GM23338 (cell line): ENCODE results near the gene FEZF2. TPM values are rescaled to one million over a fixed set of nuclear protein-coding genes. Genes with fewer than 3 reads are reported as not detected.

Source experiments
- ATAC-seq: fragments of 200-7000 bp; cut with Tn5 transposase; 3 replicates; pipeline ENCODE4 v1.9.1; 2020
- DNase-seq: peaks from one replicate; pipeline ENCODE4 v3.0.0-alpha.2; 2015; ENCODE audit warnings: low spot score
- H2AFZ ChIP-seq: fragments of 200-600 bp; sonication (generic); 2 replicates; pipeline ENCODE4 v1.8.0; 2016; ENCODE audit warnings: antibody characterized with exemption, mild to moderate bottlenecking, moderate library complexity
- H3F3A ChIP-seq: fragments of 200-600 bp; sonication (generic); replicated peaks from 2 replicates; pipeline ENCODE4 v1.8.0; 2017; ENCODE audit warnings: antibody characterized with exemption, mixed run types, low read depth
- H3K27ac ChIP-seq: fragments of 200-600 bp; sonication (generic); 2 replicates; pipeline ENCODE4 v1.6.1; 2016; ENCODE audit warnings: low read depth
- H3K27me3 ChIP-seq: fragments of 200-600 bp; sonication (generic); 2 replicates; pipeline ENCODE4 v1.8.0; 2016; ENCODE audit warnings: mild to moderate bottlenecking, mixed run types, moderate library complexity; ENCODE audit not compliant: insufficient read depth
- H3K36me3 ChIP-seq: fragments of 200-600 bp; sonication (generic); 2 replicates; pipeline ENCODE4 v1.8.0; 2016; ENCODE audit warnings: mild to moderate bottlenecking; ENCODE audit not compliant: insufficient read depth
- H3K4me1 ChIP-seq: fragments of 200-600 bp; sonication (generic); 2 replicates; pipeline ENCODE4 v1.8.0; 2016; ENCODE audit warnings: mild to moderate bottlenecking, moderate library complexity; ENCODE audit not compliant: insufficient read depth
- H3K4me2 ChIP-seq: fragments of 200-600 bp; sonication (generic); 2 replicates; pipeline ENCODE4 v1.7.1; 2017; ENCODE audit warnings: mixed run types
- H3K4me3 ChIP-seq: fragments of 200-600 bp; sonication (generic); 2 replicates; pipeline ENCODE4 v1.6.1; 2016; ENCODE audit warnings: mixed run types
- H3K79me2 ChIP-seq: fragments of 200-600 bp; sonication (generic); replicated peaks from 2 replicates; pipeline ENCODE4 v1.8.0; 2017; ENCODE audit warnings: mild to moderate bottlenecking; ENCODE audit not compliant: insufficient read depth
- H3K9me2 ChIP-seq: fragments of 200-600 bp; sonication (generic); 2 replicates; pipeline ENCODE4 v1.8.0; 2017; ENCODE audit not compliant: insufficient read depth
- H4K20me1 ChIP-seq: fragments of 200-600 bp; sonication (generic); replicated peaks from 2 replicates; pipeline ENCODE4 v1.8.0; 2017; ENCODE audit warnings: mild to moderate bottlenecking; ENCODE audit not compliant: insufficient read depth
- H3K27ac Mint-ChIP-seq: 2 replicates; pipeline ENCODE4 v1.8.0; 2020; ENCODE audit warnings: inconsistent platforms, mild to moderate bottlenecking, moderate library complexity, mixed read lengths
- H3K27me3 Mint-ChIP-seq: 3 replicates; pipeline ENCODE4 v1.8.0; 2022; ENCODE audit warnings: low read depth, mild to moderate bottlenecking, moderate library complexity, mixed read lengths, inconsistent platforms; ENCODE audit not compliant: insufficient read depth, poor library complexity
- H3K36me3 Mint-ChIP-seq: 3 replicates; pipeline ENCODE4 v1.8.0; 2021; ENCODE audit warnings: low read depth, mild to moderate bottlenecking, inconsistent platforms, moderate library complexity, mixed read lengths
- H3K4me1 Mint-ChIP-seq: 3 replicates; pipeline ENCODE4 v1.8.0; 2020; ENCODE audit warnings: mild to moderate bottlenecking, inconsistent platforms, mixed read lengths
- H3K4me3 Mint-ChIP-seq: 3 replicates; pipeline ENCODE4 v1.8.0; 2021; ENCODE audit warnings: moderate library complexity, mild to moderate bottlenecking, inconsistent platforms, mixed read lengths
- H3K9me3 Mint-ChIP-seq: 3 replicates; pipeline ENCODE4 v1.8.0; 2020; ENCODE audit warnings: moderate library complexity, mild to moderate bottlenecking, inconsistent platforms, mixed read lengths
- CREB1 ChIP-seq: fragments of 250-450 bp; sonication (Bioruptor Pico); IDR thresholded peaks from 2 replicates; pipeline ENCODE4 v1.5.0; 2020; ENCODE audit warnings: low read depth, mild to moderate bottlenecking, moderate library complexity
- ETS1 ChIP-seq: IDR thresholded peaks from 2 replicates; pipeline ENCODE4 v1.6.1; 2016; ENCODE audit warnings: antibody characterized with exemption
- EZH2 ChIP-seq: fragments of 200-600 bp; sonication (generic); IDR thresholded peaks from one replicate; pipeline ENCODE4 v1.8.0; 2017; ENCODE audit warnings: antibody characterized with exemption, mild to moderate bottlenecking, low read depth; ENCODE audit not compliant: unreplicated experiment
- EZH2phosphoT487 ChIP-seq: fragments of 200-600 bp; sonication (generic); IDR thresholded peaks from one replicate; pipeline ENCODE4 v1.8.1; 2018; ENCODE audit warnings: antibody characterized with exemption; ENCODE audit not compliant: unreplicated experiment
- JUNB ChIP-seq: IDR thresholded peaks from one replicate; pipeline ENCODE4 v1.6.1; 2016; ENCODE audit warnings: antibody characterized with exemption; ENCODE audit not compliant: unreplicated experiment
- NANOG ChIP-seq: IDR thresholded peaks from 2 replicates; pipeline ENCODE4 v1.6.1; 2016; ENCODE audit warnings: antibody characterized with exemption, borderline replicate concordance
- POLR2AphosphoS5 ChIP-seq: IDR thresholded peaks from 2 replicates; pipeline ENCODE4 v1.6.1; 2016; ENCODE audit warnings: antibody characterized with exemption, low read depth
- STAT1 ChIP-seq: IDR thresholded peaks from one replicate; pipeline ENCODE4 v1.6.1; 2016; ENCODE audit warnings: antibody characterized with exemption; ENCODE audit not compliant: unreplicated experiment
- ZNF114 ChIP-seq: fragments of 250-450 bp; sonication (Bioruptor Pico); IDR thresholded peaks from 2 replicates; pipeline ENCODE4 v1.5.0; 2020; ENCODE audit warnings: mild to moderate bottlenecking, moderate library complexity
- ZNF331 ChIP-seq: fragments of 250-450 bp; sonication (Bioruptor Pico); IDR thresholded peaks from 2 replicates; pipeline ENCODE4 v1.5.0; 2020; ENCODE audit warnings: low read depth, mild to moderate bottlenecking, moderate library complexity
- polyA plus RNA-seq: library from polyadenylated mRNA; unstranded; fragments of >200 nt; fragmentation: Nextera tagmentation; extraction: Ambion mirVana; gene quantifications from 2 replicates; pipeline ENCODE4 v1.2.1, GENCODE V29; 2016
- total RNA-seq: library from RNA; depleted of rRNA; stranded (reverse); fragments of >200 nt; shearing (Covaris generic); gene quantifications from 2 replicates; pipeline ENCODE4 v1.2.3, GENCODE V29; 2014
- TF ChIP-seq, protein P1 (sequence below), 2 experiments: fragments of 200-600 bp in 1 of 2; sonication (generic) in 1 of 2; conservative IDR thresholded peaks; 2 replicates each; pipeline versions ENCODE4 v1.5.1 to v1.6.1; 2016 to 2017; ENCODE audit warnings: antibody characterized with exemption in 2 of 2, low read depth in 2 of 2, mild to moderate bottlenecking in 2 of 2, moderate library complexity in 1 of 2
- TF ChIP-seq, protein P2 (sequence below): IDR thresholded peaks from one replicate; pipeline ENCODE4 v1.6.1; 2018; ENCODE audit warnings: antibody characterized with exemption; ENCODE audit not compliant: unreplicated experiment
- TF ChIP-seq, protein P3 (sequence below): fragments of 250-450 bp; sonication (Bioruptor Pico); IDR thresholded peaks from 2 replicates; pipeline ENCODE4 v1.5.0; 2020; ENCODE audit warnings: mild to moderate bottlenecking, moderate library complexity

FEZF2 gene
- total and polyA plus RNA-seq, 2 experiments from 2014 or later = not detected

GRCh38 chr3:62361824-62362223 lies 11.5 kb downstream of the FEZF2 start:
- no peak overlapping the region for H3K4me3 ChIP-seq
- peaks cover 25% of the 10 kb centered on the region for H3K4me1 ChIP-seq
- H3F3A ChIP-seq = no peaks in the 10 kb centered on the region
- ATAC-seq (peak; percentile 46), DNase-seq (peak; percentile 40)
- Mint-ChIP-seq H3K27me3 (peaks cover 63% of the 10 kb centered on the region), H3K27ac (no peak overlapping the region), H3K4me3 (no peak overlapping the region), H3K9me3 (no peaks in the 10 kb centered on the region), H3K4me1 (peaks cover 20% of the 10 kb centered on the region), H3K36me3 (no peaks in the 10 kb centered on the region)
- H3K4me2 ChIP-seq = no peak overlapping the region
- no peak overlapping the region for H2AFZ ChIP-seq
- TF ChIP-seq STAT1 = no peak
- no peak for TF ChIP-seq CREB1 (CRISPR knock-in tag)
- no peak for TF ChIP-seq ETS1
- TF ChIP-seq JUNB = no peak
- TF ChIP-seq ZNF114 (CRISPR knock-in tag) = no peak
- TF ChIP-seq, protein P1, sequence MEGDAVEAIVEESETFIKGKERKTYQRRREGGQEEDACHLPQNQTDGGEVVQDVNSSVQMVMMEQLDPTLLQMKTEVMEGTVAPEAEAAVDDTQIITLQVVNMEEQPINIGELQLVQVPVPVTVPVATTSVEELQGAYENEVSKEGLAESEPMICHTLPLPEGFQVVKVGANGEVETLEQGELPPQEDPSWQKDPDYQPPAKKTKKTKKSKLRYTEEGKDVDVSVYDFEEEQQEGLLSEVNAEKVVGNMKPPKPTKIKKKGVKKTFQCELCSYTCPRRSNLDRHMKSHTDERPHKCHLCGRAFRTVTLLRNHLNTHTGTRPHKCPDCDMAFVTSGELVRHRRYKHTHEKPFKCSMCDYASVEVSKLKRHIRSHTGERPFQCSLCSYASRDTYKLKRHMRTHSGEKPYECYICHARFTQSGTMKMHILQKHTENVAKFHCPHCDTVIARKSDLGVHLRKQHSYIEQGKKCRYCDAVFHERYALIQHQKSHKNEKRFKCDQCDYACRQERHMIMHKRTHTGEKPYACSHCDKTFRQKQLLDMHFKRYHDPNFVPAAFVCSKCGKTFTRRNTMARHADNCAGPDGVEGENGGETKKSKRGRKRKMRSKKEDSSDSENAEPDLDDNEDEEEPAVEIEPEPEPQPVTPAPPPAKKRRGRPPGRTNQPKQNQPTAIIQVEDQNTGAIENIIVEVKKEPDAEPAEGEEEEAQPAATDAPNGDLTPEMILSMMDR (conservative IDR thresholded peaks at IDR 0.05; ENCODE audit: low read depth in 2 of 2) = no peak
- no peak for TF ChIP-seq POLR2AphosphoS5
- no peak for TF ChIP-seq ZNF331
- TF ChIP-seq, protein P2, sequence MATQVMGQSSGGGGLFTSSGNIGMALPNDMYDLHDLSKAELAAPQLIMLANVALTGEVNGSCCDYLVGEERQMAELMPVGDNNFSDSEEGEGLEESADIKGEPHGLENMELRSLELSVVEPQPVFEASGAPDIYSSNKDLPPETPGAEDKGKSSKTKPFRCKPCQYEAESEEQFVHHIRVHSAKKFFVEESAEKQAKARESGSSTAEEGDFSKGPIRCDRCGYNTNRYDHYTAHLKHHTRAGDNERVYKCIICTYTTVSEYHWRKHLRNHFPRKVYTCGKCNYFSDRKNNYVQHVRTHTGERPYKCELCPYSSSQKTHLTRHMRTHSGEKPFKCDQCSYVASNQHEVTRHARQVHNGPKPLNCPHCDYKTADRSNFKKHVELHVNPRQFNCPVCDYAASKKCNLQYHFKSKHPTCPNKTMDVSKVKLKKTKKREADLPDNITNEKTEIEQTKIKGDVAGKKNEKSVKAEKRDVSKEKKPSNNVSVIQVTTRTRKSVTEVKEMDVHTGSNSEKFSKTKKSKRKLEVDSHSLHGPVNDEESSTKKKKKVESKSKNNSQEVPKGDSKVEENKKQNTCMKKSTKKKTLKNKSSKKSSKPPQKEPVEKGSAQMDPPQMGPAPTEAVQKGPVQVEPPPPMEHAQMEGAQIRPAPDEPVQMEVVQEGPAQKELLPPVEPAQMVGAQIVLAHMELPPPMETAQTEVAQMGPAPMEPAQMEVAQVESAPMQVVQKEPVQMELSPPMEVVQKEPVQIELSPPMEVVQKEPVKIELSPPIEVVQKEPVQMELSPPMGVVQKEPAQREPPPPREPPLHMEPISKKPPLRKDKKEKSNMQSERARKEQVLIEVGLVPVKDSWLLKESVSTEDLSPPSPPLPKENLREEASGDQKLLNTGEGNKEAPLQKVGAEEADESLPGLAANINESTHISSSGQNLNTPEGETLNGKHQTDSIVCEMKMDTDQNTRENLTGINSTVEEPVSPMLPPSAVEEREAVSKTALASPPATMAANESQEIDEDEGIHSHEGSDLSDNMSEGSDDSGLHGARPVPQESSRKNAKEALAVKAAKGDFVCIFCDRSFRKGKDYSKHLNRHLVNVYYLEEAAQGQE = no peak
- TF ChIP-seq, protein P3, sequence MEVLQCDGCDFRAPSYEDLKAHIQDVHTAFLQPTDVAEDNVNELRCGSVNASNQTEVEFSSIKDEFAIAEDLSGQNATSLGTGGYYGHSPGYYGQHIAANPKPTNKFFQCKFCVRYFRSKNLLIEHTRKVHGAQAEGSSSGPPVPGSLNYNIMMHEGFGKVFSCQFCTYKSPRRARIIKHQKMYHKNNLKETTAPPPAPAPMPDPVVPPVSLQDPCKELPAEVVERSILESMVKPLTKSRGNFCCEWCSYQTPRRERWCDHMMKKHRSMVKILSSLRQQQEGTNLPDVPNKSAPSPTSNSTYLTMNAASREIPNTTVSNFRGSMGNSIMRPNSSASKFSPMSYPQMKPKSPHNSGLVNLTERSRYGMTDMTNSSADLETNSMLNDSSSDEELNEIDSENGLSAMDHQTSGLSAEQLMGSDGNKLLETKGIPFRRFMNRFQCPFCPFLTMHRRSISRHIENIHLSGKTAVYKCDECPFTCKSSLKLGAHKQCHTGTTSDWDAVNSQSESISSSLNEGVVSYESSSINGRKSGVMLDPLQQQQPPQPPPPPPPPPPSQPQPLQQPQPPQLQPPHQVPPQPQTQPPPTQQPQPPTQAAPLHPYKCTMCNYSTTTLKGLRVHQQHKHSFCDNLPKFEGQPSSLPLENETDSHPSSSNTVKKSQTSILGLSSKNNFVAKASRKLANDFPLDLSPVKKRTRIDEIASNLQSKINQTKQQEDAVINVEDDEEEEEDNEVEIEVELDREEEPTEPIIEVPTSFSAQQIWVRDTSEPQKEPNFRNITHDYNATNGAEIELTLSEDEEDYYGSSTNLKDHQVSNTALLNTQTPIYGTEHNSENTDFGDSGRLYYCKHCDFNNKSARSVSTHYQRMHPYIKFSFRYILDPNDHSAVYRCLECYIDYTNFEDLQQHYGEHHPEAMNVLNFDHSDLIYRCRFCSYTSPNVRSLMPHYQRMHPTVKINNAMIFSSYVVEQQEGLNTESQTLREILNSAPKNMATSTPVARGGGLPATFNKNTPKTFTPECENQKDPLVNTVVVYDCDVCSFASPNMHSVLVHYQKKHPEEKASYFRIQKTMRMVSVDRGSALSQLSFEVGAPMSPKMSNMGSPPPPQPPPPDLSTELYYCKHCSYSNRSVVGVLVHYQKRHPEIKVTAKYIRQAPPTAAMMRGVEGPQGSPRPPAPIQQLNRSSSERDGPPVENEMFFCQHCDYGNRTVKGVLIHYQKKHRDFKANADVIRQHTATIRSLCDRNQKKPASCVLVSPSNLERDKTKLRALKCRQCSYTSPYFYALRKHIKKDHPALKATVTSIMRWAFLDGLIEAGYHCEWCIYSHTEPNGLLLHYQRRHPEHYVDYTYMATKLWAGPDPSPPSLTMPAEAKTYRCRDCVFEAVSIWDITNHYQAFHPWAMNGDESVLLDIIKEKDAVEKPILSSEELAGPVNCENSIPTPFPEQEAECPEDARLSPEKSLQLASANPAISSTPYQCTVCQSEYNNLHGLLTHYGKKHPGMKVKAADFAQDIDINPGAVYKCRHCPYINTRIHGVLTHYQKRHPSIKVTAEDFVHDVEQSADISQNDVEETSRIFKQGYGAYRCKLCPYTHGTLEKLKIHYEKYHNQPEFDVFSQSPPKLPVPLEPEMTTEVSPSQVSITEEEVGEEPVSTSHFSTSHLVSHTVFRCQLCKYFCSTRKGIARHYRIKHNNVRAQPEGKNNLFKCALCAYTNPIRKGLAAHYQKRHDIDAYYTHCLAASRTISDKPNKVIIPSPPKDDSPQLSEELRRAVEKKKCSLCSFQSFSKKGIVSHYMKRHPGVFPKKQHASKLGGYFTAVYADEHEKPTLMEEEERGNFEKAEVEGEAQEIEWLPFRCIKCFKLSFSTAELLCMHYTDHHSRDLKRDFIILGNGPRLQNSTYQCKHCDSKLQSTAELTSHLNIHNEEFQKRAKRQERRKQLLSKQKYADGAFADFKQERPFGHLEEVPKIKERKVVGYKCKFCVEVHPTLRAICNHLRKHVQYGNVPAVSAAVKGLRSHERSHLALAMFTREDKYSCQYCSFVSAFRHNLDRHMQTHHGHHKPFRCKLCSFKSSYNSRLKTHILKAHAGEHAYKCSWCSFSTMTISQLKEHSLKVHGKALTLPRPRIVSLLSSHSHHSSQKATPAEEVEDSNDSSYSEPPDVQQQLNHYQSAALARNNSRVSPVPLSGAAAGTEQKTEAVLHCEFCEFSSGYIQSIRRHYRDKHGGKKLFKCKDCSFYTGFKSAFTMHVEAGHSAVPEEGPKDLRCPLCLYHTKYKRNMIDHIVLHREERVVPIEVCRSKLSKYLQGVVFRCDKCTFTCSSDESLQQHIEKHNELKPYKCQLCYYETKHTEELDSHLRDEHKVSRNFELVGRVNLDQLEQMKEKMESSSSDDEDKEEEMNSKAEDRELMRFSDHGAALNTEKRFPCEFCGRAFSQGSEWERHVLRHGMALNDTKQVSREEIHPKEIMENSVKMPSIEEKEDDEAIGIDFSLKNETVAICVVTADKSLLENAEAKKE (CRISPR knock-in tag) = no peak
- no peak for TF ChIP-seq NANOG
- no peak for TF ChIP-seq EZH2
- TF ChIP-seq EZH2phosphoT487 = no peak
- no peaks in the 10 kb centered on the region for H3K79me2 ChIP-seq
- H3K27ac ChIP-seq = no peak overlapping the region
- no peaks in the 10 kb centered on the region; the same call in none of the 2 replicates for H4K20me1 ChIP-seq
- peaks cover 92% of the 10 kb centered on the region for H3K27me3 ChIP-seq
- no peaks in the 10 kb centered on the region for H3K9me2 ChIP-seq
- no peaks in the 10 kb centered on the region for H3K36me3 ChIP-seq
